HG02885 (cell line): ENCODE measurements around the gene FBLN1.

ENCODE experiments used
- ATAC-seq: cut with Tn5 transposase; IDR thresholded peaks from one replicate; pipeline ENCODE4 v1.9.1; 2021; ENCODE audit warnings: mild to moderate bottlenecking; ENCODE audit not compliant: unreplicated experiment, poor library complexity

Gene FBLN1

DNA sequence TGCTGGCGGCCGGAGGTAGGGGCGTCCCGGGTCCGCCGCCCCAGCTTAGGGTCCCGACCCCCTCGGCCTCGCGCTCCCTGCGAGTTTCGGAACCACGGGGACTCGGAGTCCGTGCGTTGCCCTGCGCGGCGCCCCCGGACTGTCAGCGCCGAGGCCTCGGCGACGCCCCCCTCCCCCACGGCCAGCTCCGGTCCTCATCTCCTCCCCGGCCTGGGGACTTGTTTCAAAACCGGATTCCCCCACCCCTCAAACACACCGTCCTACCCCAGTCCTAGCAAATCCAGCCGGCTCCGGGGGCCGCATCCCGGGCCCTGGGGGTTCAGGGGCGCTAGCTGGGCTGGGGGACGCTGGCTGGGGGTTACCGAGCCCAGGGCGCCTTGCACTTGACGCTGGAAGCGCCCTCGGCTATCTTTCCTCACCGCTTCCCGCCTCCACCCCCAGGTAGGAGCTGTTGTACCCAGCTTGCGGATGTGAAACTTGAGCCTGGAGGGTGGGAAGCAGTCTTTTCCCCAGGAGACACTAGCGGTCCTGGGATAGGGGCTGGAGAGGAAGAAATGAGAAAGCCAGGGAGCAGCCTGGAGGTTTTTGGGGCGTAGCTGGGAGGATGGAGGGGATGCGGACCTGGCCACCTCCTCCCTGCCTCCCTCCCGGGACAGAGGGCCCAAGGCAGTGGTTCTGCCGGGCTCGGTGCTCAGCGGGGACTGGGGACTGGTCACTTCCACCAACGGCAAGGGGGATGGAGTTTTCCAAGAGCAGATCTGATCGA lies 550 bp downstream of the FBLN1 start:
- no peak for ATAC-seq

DNA sequence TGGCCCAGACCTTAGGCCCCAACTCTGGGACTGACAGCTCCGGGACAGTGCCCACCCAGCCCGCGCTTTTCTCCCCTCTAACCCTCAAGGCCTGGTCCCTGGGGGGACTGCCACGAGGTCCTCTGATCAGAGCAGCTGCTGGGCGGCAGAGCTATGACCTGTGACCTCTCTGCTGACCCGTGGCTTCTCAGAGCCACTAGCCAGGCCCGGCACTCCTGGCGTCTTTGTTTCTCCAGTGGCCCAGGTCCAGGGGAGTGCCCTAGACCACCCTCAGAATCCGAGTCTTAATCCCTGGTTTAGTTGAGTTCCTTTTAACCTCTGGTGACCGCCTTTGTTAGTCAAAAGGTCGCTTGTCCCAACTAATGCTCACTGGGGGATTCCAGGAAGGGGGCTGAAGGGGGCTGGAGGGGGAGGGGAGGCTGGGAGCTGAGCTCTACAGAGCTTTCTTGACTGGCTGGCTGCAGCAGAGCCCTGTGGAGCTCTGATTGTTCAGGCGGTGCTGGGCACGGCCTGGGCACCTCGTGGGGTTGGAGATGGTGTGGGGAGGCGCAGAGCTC lies 1.2 kb downstream of the FBLN1 start:
- ATAC-seq, result no peak

DNA sequence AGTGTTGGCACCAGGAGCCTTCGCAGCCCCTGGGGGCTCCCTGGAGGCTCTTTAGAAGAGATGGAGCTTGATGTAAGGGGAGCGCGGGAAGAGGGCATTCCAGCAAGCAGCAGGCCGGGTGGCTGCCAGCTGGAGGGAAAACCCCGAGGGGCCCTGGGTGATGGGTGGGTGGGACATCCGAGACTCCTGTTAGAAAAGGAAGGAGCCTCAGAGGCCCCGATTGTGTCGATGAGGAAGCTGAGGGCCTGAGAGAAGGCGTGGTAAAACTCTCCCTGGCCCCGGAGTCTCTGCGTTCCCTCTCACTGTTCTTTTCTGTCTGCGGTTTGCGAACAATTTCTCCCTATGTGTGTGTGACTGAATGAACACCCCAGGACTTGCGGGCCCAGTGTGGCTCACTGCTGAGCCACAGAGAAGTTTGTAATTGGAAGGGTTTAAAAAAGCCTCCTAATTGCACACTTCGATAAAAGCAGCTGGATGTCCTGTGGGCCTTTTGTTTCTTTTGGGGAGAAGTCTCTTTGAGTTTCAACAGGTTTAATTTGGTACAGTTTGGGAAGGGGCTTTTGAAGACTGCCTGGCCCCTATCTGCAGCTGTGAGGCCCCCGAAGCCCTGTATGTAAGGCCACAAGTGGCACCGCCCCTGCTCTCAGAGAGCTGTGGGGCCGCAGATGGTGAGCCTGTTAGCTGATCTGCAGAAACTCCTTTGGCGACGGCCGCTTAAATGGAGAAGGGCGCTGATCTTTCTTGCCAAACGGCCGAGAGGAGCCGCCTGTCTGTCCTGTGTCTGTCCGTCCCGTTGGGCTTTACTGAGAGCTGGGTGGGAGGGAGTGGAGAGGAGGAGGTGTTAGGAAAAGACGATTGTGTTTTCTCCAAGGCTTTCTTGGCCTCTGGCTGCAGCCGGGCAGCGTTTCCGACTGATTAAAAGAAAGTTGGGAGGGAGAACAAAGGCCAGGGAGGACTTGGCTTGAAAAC lies 2.0 kb downstream of the FBLN1 start:
- no peak for ATAC-seq

DNA sequence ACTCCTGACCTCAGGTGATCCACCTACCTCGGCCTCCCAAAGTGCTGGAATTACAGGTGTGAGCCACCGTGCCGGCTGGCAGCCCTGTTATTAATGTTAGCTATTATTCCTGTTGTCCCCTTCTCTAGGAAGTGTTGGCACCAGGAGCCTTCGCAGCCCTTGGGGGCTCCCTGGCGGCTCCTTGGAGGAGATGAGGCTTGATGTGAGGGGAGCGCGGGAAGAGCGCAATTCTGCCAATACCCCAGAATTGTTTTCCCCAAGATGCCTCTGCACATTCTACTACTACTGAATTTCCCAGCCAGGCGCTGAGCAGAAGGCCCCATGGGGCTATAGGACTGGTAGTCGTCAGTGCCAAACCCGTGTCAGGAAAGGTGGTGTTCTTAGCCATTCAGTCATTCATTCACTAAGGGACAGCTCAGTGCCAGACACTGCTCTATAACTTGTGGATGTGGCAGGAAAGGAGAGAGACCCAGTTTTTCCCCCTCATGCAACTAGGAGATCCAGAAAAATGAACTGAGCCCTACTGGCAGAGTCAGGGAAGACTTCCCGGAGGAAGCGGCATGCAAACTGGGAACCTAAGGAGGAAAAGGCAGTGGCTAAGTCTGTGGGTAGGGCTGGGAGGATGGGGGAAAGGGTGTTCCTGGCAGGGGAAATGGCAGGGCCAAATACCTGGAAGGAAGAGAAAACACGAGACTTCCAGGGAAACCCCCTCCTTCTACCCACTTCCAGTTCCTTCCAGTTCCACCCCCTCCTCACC lies 3.5 kb downstream of the FBLN1 start:
- ATAC-seq, result no peak

DNA sequence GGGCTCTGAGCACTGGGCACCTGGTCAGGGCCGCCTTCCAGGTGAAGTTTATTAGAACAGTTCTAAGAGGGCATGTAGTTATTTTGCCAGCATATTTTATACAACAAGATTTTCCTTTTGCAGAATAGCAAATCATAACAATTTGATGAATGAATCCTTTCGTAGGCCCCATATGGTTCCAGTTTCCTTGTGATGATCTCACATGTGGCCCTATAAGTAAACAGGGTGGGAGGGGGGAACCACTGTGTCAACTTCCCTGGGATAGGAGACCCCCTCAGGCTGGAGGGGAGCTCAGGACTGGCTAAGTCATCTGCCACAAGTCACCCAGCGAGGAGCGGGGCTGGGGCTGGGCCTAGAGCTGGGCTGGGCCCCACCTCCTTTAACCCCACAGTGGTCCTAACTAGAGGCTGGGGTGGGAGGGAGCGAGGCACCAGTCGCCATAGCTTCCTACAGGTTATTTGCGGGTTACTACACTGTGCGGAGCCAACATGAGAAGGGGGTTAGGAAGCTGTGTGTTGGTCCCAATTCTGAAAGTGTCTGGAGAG lies 4.2 kb downstream of the FBLN1 start:
- ATAC-seq, result no peak

DNA sequence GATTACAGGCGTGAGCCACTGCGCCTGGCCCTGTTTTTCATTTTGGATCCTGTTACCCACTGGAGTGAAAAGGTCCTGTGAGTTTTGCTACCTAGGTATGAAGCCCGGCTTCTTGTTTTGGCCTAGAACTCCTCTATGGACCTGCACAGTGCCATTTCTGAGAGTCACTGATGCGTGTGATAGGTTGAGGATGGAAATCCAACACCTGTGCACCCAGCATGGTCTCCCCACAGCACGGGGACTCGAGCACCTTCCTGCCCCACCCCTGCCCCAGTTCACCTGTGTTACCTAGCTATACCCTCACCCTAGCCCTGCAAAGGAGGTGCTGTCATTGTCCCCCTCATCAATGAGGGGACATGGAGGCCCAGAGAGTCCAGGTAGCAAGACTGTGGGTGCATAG lies 5.1 kb downstream of the FBLN1 start:
- ATAC-seq, result no peak

DNA sequence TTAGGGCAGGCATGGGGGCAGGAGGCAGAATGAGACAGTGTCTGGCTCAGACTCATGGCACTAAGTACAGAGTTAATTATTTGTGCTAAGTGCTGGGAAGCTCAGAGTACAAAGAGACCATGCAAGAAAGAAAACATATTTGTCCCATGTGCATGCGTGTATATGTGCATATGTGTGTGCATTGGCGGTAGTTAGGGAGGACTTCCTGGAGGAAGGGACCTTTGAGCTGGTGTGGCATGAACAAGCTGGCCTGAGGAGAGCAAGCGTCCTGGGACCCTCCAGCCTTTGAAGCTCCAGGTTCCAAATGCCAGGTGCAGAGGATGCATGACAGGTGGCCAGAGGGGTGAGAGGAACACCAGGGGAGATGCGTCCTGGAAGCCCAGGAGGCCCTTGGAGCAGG lies 6.1 kb downstream of the FBLN1 start:
- ATAC-seq, result no peak

DNA sequence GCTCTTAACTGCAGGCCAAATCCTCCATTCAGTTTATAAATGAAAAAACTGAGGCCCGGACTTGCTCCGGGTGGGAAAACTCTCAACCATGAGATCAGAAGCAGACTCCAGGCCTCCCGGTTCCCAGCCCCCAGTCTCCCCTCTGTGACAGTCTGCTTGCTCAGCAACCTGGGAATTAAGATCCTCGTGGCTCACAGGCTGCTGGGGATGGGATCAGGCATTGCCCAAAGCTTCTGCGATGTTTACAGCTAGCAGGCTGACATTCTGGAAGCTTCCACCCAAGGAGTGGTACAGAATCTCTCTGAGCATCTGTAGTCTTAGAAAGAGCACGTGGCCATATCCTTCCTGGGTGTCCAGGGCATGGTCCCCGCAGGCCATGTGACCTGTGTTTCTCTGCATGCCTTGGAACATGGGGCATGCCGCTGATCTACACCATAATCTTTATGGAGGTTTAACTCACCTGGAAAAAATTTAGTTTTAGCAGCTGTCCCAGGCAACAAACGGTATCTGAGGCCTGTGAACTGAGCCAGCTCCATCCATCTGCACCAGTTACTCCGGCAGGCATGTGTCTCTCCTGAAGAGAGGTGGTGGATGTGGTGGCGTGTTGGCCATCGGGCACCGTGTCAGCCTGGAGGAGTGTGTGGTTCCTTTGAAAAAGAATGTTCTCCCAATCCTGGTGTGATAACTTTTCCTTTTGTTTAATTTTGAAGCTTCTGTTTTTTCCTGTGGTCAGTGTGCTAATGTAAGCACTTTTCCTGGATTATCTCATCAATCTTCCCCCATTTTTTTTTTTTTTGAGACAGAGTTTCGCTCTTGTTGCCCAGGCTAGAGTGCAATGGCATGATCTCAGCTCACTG lies 7.9 kb downstream of the FBLN1 start:
- no peak for ATAC-seq

DNA sequence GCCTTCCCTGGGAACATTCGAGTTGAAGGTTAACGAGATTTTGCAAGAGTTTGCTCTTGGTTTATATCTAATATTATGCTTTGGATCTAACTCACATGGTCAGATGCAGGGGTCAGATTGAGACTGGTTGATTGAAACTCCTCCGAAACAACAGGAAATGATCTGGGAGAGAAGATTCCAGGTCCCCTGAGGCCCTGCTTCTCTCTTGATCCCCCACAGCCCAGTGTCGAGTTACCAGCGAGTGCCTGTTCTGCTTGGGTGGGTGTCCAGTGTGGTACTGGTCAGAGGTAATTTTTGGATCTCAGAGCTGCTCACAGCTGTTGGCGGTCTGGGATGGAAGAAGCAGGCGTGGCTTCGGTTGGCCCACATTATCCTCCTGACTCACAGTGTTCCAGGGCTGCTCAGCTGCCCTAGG lies 9.2 kb downstream of the FBLN1 start:
- no peak for ATAC-seq

DNA sequence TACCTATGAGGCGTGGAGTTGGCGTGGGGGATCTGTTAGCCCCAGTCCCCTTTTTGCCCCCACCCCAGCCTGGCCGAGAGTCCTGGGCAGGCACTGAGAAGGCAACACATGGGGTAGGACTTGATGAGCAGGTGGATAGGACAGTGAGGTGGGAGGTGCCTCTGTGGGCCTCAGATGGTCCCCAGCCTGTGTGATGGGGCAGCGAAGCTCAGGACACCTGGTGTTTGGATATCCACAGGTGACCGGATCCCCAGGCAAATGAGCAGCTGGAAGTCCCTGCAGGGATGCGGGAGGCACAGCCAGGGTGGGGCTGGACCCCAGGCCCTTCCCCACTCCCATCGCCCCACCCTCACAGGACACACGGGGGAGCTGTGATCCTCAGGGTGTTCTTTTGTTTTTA lies 9.7 kb downstream of the FBLN1 start:
- no peak for ATAC-seq

DNA sequence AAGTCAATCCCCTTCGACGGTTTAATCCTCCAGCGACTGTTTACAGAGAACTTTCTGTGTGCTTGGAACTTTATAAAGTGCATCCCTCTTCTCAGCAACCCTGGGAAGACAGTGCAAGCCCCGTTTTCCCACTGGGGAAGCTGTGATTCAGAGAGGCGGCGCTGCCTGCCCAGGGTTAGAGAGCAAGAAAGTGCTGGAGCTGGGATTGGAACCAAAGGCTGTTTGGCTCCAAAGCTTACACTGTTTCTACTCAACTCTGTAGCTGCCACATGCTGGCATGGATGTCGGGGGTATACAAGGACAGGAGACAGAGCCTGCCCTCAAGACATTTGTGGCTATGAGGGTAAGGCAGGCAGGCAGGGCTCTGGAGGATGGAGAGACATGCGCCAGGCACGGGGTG lies 13.0 kb downstream of the FBLN1 start:
- no peak for ATAC-seq

DNA sequence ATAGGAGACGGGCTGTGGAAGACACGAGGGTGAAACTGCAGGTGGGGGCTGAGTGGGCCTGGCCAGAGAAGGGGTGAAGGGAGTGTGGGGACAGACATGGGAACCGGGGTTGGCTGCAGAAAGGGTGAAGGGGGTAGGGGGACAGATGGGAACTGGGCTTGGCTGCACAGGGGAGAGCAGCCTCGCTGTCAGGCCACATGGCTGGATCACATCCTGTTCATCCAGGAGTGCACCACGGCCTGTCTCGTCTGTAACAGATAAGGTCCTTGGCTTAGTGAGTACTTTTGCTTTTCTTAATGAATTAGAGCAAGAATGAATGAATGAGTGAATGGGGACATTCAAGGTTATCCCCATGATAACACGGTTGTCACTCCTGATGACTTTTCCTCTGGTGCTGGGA lies 13.5 kb downstream of the FBLN1 start:
- ATAC-seq, result no peak

DNA sequence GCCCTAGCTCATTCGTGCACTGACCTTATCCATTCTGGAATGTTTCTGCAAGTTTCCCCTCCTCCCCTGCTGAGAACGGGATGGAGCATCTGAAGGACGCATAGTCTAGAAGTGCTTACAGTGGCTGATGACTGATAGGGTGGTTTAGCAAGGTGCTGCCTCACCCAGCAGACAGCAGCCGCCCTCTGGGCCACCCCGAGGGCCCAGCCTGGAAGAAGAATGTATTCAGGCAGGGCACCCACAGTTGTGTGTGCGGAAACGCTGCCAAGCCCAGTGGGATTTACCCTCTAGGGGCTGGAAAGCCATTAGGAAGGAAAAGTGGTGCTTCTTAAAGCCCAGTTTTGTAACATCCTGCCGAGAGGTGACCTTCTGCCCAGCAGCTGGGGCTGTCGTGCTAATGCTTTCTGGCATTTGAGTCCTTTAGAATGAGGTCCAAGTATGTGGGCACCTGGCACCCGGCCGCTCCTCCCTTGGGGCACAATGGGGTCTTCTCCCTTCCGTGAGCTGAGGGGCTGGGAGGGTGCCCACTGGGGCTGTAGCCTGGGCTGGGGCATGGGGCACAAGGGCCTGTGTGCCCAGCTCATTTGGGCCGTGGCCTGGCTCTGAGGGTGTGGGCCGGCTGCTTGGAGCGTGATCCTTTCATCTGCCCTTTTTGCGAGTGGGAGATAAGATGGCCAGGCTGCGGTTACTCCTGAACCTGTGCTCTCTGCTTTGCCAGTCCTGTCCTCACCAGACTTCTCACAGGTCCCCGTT lies 14.4 kb downstream of the FBLN1 start:
- no peak for ATAC-seq

DNA sequence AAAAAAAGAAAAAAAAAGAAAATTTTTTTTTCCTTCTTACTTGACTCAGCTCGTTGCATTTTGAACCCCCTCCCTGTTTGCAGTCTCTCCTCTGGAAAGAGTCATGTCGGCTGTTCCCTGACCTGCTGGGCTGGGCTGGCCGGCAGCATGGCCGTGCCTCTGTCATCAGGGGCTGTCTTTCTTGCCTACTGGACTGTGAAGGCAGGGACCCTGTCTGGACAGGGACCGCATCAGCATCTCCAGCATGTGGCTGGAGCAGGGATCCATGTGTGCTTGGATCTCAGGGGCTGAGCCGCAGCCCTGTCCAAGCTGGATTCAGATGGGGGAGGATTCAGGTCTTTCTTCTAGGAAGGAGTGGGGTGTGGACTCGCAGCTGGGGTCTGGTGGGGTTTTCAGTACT lies 15.5 kb downstream of the FBLN1 start:
- ATAC-seq, result no peak

DNA sequence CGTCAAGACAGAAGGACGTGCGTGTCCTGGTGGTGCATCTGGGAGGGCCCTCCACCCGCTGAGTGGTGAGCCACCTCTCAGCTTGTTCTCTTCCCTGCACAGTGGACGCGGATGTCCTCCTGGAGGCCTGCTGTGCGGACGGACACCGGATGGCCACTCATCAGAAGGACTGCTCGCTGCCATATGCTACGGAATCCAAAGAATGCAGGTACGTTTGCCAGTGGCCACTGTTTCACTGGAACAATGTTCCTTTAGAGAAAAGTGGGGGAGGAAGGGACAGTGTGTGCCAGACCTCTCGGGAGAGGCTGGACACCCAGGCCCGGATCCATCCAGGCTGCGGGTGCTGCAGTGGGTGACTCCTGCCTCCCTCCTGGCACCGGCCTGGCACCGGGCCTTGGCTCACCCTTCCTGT lies 15.9 kb downstream of the FBLN1 start:
- no peak for ATAC-seq

DNA sequence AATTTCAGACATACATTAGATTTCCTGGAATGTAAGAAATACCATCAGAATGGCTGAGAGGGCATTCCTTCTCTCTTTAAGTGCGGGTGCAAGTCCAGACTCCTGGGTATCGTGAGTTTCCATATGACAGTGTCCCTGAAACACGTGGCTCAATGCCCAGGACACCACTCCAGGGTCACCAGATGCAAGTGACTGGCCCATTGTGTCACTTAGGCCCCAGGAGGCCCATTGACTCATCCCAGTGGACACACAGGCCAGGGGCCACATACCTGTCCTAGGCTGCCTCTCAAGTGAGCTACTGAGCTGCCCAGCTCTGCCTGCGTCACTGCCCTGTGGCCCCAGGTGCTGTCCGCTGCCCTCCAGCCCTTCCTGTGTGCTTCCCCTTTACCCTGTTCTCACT lies 18.5 kb downstream of the FBLN1 start:
- ATAC-seq, result no peak

DNA sequence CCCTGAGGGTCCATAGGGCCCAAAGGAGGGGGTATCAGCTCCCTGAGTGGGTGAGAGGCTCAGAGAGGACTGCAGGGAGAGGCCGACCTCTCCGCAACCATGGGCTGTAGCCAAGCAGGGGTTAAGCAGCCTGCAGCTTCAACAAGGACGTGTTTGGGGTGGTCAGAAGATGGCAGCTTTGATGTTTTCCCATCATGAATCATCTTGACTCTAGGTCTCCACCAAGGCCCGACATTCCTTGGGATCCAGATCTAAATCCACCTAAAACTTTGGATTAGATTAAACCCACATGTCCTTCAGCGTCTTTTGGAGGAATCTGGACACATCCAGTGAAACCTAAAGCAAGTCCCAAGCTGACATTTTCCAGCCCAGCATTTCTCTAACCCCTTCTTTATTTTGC lies 19.8 kb downstream of the FBLN1 start:
- no peak for ATAC-seq

DNA sequence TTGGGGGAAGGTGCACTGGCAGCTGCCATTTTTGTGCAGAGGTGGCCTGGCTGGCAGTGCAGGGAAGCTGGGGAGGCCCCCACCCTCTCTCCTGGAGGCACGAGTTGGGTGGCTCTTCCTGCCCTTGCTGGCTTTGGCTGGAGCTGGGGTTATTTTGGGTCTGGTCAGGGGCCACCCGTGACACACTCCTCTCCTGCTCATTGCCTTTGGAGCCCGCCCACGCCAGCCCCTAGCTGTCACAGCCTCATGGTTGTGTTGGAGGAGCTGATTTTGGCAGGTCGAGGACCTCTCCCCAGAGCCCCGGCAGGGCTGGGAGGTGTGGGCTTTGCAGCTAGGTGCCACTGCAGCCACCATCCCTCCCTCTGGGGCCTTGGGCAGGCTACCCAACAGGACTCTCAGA lies 21.5 kb downstream of the FBLN1 start:
- no peak for ATAC-seq

DNA sequence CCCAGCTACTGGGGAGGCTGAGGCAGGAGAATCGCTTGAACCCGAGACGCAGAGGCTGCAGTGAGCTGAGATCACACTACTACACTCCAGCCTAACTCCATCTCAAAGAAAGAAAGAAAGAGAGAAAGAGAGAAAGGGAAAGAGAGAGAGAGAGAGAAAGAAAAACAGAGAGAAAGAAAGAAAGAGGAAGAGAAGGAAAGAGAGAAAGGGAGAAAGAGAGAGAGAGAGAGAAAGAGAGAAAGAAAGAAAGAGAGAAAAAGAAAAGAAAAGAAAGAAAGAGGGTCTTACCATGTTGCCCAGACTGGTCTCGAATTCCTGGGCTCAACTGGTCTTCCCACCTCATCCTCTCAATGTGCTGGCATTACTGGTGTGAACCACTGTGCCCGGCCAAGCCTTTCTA lies 22.3 kb downstream of the FBLN1 start:
- ATAC-seq, result no peak
